Endodermal cell (in vitro differentiated cells): Measurements from ENCODE around the gene PPFIA3. TPM values are rescaled to one million over a fixed set of nuclear protein-coding genes. Genes with fewer than 3 reads are reported as not detected.
"Not testable (repeated sequence)": the region's sequence is repeated elsewhere in the genome, so short reads cannot be mapped to it uniquely, and the experiment has no call there.

Experiments used
- DNase-seq: peaks from one replicate; pipeline ENCODE4 v3.0.0-alpha.2; 2017
- H3K27ac ChIP-seq: 2 replicates; pipeline ENCODE4 v1.5.1; 2013; ENCODE audit warnings: mild to moderate bottlenecking, low read depth, low read length, moderate library complexity
- H3K27me3 ChIP-seq: 2 replicates; pipeline ENCODE4 v1.6.1; 2013; ENCODE audit warnings: mild to moderate bottlenecking, low read length, moderate library complexity; ENCODE audit not compliant: insufficient read depth, control insufficient read depth, poor library complexity, severe bottlenecking
- H3K36me3 ChIP-seq: 2 replicates; pipeline ENCODE4 v1.7.0; 2013; ENCODE audit warnings: mild to moderate bottlenecking, low read length, moderate library complexity; ENCODE audit not compliant: control insufficient read depth, insufficient read depth
- H3K4me1 ChIP-seq: one replicate; pipeline ENCODE4 v1.7.0; 2013; ENCODE audit warnings: low read length; ENCODE audit not compliant: control insufficient read depth, insufficient read depth
- H3K4me3 ChIP-seq: 2 replicates; pipeline ENCODE4 v1.5.1; 2013; ENCODE audit warnings: mild to moderate bottlenecking, low read length, moderate library complexity
- H3K9ac ChIP-seq: 2 replicates; pipeline ENCODE4 v1.6.1; 2013; ENCODE audit warnings: mild to moderate bottlenecking, low read length, moderate library complexity; ENCODE audit not compliant: poor library complexity, severe bottlenecking; ENCODE audit errors: extremely low read depth
- H3K9me3 ChIP-seq: 2 replicates; pipeline ENCODE4 v1.6.1; 2013; ENCODE audit warnings: mild to moderate bottlenecking, low read length, moderate library complexity; ENCODE audit not compliant: control insufficient read depth
- H3K27ac Mint-ChIP-seq: 2 replicates; pipeline ENCODE4 v1.8.0; 2020; ENCODE audit warnings: mixed read lengths
- H3K27me3 Mint-ChIP-seq: 2 replicates; pipeline ENCODE4 v1.8.0; 2021; ENCODE audit warnings: mild to moderate bottlenecking, mixed read lengths; ENCODE audit not compliant: insufficient read depth
- H3K36me3 Mint-ChIP-seq: 2 replicates; pipeline ENCODE4 v1.8.0; 2020; ENCODE audit warnings: low read depth, mixed read lengths
- H3K4me1 Mint-ChIP-seq: 2 replicates; pipeline ENCODE4 v1.8.0; 2020; ENCODE audit warnings: mixed read lengths
- H3K4me3 Mint-ChIP-seq: 2 replicates; pipeline ENCODE4 v1.8.0; 2020; ENCODE audit warnings: mild to moderate bottlenecking, moderate library complexity, mixed read lengths
- H3K9me3 Mint-ChIP-seq: 2 replicates; pipeline ENCODE4 v1.8.0; 2020; ENCODE audit warnings: mild to moderate bottlenecking, mixed read lengths
- WGBS, 2 experiments: methylation state at CpG; one replicate each; pipeline versions ENCODE4 v1.1.5 to v1.1.7; 2013; ENCODE audit warnings: missing lambda C conversion rate in 2 of 2, mixed read lengths in 1 of 2; ENCODE audit not compliant: insufficient coverage in 1 of 2, insufficient read length in 1 of 2; 5-methylcytosine and 5-hydroxymethylcytosine counted together
- total RNA-seq, 2 donors: library from RNA; stranded (reverse); fragmentation: NEBNext Ultra II Directional in 1 of 2; extraction: Animal tissue kit (Norgen Biotek cat#: 25700) in 1 of 2; gene quantifications; 2 replicates in 1 of 2; 3 replicates in 1 of 2; pipeline ENCODE4 v1.2.1, GENCODE V29; 2021
- TF ChIP-seq, protein P1 (sequence below): fragments of 200-600 bp; sonication (generic); conservative IDR thresholded peaks from 2 replicates; pipeline ENCODE4 v1.5.0; 2021; ENCODE audit warnings: antibody characterized with exemption, mild to moderate bottlenecking

The PPFIA3 gene
- total RNA-seq, 2 donors from 2014 or later = 7.4 to 16.5 TPM

GRCh38 chr19:49168421-49168820 lies 49.1 kb downstream of the PPFIA3 start:
- Mint-ChIP-seq H3K36me3 (peaks cover 12% of the 10 kb centered on the region), H3K27me3 (peaks cover 8% of the 10 kb centered on the region), H3K27ac (no peak overlapping the region), H3K4me3 (no peak overlapping the region), H3K4me1 (no peaks in the 10 kb centered on the region), H3K9me3 (no peaks in the 10 kb centered on the region)
- no peak overlapping the region for H3K4me3 ChIP-seq
- TF ChIP-seq, protein P1, sequence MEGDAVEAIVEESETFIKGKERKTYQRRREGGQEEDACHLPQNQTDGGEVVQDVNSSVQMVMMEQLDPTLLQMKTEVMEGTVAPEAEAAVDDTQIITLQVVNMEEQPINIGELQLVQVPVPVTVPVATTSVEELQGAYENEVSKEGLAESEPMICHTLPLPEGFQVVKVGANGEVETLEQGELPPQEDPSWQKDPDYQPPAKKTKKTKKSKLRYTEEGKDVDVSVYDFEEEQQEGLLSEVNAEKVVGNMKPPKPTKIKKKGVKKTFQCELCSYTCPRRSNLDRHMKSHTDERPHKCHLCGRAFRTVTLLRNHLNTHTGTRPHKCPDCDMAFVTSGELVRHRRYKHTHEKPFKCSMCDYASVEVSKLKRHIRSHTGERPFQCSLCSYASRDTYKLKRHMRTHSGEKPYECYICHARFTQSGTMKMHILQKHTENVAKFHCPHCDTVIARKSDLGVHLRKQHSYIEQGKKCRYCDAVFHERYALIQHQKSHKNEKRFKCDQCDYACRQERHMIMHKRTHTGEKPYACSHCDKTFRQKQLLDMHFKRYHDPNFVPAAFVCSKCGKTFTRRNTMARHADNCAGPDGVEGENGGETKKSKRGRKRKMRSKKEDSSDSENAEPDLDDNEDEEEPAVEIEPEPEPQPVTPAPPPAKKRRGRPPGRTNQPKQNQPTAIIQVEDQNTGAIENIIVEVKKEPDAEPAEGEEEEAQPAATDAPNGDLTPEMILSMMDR = no peak
- WGBS, 2 experiments = 96 to 97% methylated on average over 16 to 23 of the region's 23 CpGs
- no peaks in the 10 kb centered on the region for H3K9me3 ChIP-seq
- H3K27ac ChIP-seq = no peak overlapping the region
- peaks cover 13% of the 10 kb centered on the region for H3K36me3 ChIP-seq
- no peak for DNase-seq
- no peaks in the 10 kb centered on the region for H3K4me1 ChIP-seq
- H3K9ac ChIP-seq = no peak overlapping the region
- H3K27me3 ChIP-seq = no peaks in the 10 kb centered on the region

GRCh38 chr19:49173198-49173597 lies 53.9 kb downstream of the PPFIA3 start:
- Histone ChIP-seq H3K27me3 (no peaks in the 10 kb centered on the region), H3K27ac (no peak overlapping the region), H3K36me3 (peaks cover 18% of the 10 kb centered on the region), H3K4me1 (no peaks in the 10 kb centered on the region), H3K9me3 (no peaks in the 10 kb centered on the region), H3K9ac (no peak overlapping the region), H3K4me3 (no peak overlapping the region)
- no peaks in the 10 kb centered on the region for H3K27me3 Mint-ChIP-seq
- H3K4me3 Mint-ChIP-seq = no peak overlapping the region
- peaks cover 12% of the 10 kb centered on the region for H3K36me3 Mint-ChIP-seq
- no peaks in the 10 kb centered on the region for H3K9me3 Mint-ChIP-seq
- DNase-seq = no peak
- TF ChIP-seq, protein P1 = no peak
- 91 to 100% methylated on average over 1 to 2 of the region's 2 CpGs for WGBS, 2 experiments
- H3K4me1 Mint-ChIP-seq = no peaks in the 10 kb centered on the region
- no peak overlapping the region for H3K27ac Mint-ChIP-seq

DNA sequence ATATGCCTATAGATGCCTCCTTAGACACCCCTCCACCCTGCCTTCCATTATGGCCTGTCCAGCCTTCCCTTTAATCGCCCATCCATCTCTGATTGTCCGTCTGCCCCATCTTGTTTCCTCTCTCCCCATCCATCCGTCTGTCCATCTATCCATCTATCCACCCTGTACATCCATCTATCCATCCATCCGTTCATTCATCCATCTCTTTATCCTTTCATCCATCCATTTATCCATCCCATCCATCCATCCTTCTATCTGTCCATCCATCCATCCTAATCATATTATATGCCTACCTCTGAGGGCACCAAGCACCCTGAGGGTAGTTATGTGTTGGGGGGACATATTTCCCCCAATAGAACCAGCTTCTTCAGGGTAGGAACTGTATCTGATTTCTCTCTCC lies 61.3 kb downstream of the PPFIA3 start:
- Mint-ChIP-seq H3K27me3 (no peaks in the 10 kb centered on the region), H3K9me3 (peaks cover 5% of the 10 kb centered on the region), H3K4me1 (no peaks in the 10 kb centered on the region), H3K4me3 (no peak overlapping the region), H3K27ac (no peak overlapping the region), H3K36me3 (peaks cover 26% of the 10 kb centered on the region)
- Histone ChIP-seq H3K27me3 (no peaks in the 10 kb centered on the region), H3K4me1 (no peaks in the 10 kb centered on the region), H3K9me3 (no peaks in the 10 kb centered on the region), H3K4me3 (no peak overlapping the region), H3K36me3 (peaks cover 10% of the 10 kb centered on the region), H3K9ac (no peak overlapping the region), H3K27ac (no peak overlapping the region)
- WGBS, 2 experiments = 93 to 100% methylated on average over 4 of the region's 4 CpGs
- TF ChIP-seq, protein P1 = no peak
- no peak for DNase-seq

DNA sequence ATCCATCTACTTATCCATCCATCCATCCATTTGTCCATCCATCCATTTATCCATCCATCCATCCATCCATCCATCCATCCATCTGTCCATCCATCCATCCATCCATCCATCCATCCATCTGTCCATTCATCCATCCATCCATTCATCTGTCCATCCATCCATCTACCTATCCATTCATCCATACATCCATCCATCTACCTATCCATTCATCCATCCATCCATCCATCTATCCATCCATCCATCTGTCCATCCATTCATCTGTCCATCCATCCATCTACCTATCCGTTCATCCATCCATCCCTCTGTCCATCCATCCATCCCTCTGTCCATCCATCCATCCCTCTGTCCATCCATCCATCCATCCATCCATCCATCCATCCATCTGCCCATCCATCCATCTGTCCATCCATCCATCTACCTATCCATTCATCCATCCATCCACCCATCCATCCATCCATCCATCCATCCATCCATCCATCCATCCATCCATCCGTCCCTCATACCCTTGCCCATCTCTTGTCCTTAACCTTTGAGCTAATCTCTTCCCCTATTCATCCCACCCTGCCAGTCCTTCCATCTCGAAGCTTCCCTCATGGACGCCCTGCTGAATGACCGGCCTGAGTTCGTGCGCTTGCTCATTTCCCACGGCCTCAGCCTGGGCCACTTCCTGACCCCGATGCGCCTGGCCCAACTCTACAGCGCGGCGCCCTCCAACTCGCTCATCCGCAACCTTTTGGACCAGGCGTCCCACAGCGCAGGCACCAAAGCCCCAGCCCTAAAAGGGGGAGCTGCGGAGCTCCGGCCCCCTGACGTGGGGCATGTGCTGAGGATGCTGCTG lies 62.9 kb downstream of the PPFIA3 start:
- not testable (repeated sequence) for H3K27me3 ChIP-seq, H3K27ac Mint-ChIP-seq, DNase-seq, H3K27me3 Mint-ChIP-seq, H3K4me3 ChIP-seq, H3K4me3 Mint-ChIP-seq, H3K9me3 Mint-ChIP-seq, H3K4me1 ChIP-seq, H3K9me3 ChIP-seq, H3K36me3 ChIP-seq, H3K27ac ChIP-seq, H3K9ac ChIP-seq, H3K4me1 Mint-ChIP-seq
- peaks cover 31% of the 10 kb centered on the region for H3K36me3 Mint-ChIP-seq
- 95 to 98% methylated on average over 11 to 20 of the region's 20 CpGs for WGBS, 2 experiments
